GM12864 (cell line): Measurements from ENCODE around the gene NUCB2.

Experiments used
- DNase-seq: peaks from one replicate; pipeline ENCODE4 v3.0.0-alpha.2; 2011; ENCODE audit warnings: low read depth
- H3K4me3 ChIP-seq: 2 replicates; pipeline ENCODE4 v1.5.1; 2011; ENCODE audit warnings: mild to moderate bottlenecking, low read depth, low read length, control low read depth
- CTCF ChIP-seq: IDR thresholded peaks from 2 replicates; pipeline ENCODE4 v1.5.1; 2011; ENCODE audit warnings: low read depth, mild to moderate bottlenecking, moderate library complexity, low read length, control low read depth, inconsistent platforms; ENCODE audit errors: missing control alignments

NUCB2 gene

GRCh38 chr11:17286332-17286731 lies 9.8 kb downstream of the NUCB2 start:
- no peak for TF ChIP-seq CTCF
- no peak for DNase-seq
- H3K4me3 ChIP-seq: no peak overlapping the region

- H3K4me3 ChIP-seq: no peak overlapping the region
- DNase-seq: no peak
- no peak for TF ChIP-seq CTCF
Observed at GRCh38 chr11:17287058-17287457, 10.5 kb downstream of the NUCB2 start.

DNA sequence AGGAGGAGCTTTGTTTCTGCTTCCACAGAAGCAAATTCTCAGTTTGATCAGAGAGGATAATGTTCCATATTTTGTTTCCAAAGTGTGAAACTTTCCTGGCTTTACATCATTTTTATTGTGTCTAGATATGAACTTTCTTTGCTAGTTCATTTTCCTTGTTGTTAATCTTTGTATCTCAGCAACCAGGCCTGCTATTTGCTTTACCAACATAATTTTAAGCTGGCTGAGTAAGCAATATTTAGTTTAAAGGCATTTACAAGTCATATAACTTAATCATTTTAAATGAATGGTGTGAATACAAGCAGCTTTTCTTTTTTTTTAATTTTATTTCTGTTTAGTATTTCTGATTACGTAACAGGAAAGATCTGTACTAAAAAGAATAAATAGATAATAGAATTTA lies 15.2 kb downstream of the NUCB2 start:
- no peak for TF ChIP-seq CTCF
- no peak for DNase-seq
- H3K4me3 ChIP-seq: no peak overlapping the region

- H3K4me3 ChIP-seq: no peak overlapping the region
- DNase-seq: no peak
- TF ChIP-seq CTCF: no peak
Observed at GRCh38 chr11:17293311-17293710, 16.8 kb downstream of the NUCB2 start.

- TF ChIP-seq CTCF: no peak
- no peak for DNase-seq
- H3K4me3 ChIP-seq: no peak overlapping the region
Observed at GRCh38 chr11:17294033-17294432, 17.5 kb downstream of the NUCB2 start.

GRCh38 chr11:17296852-17297559 lies 20.5 kb downstream of the NUCB2 start:
- no peak for DNase-seq
- H3K4me3 ChIP-seq: no peak overlapping the region
- TF ChIP-seq CTCF: no peak

- TF ChIP-seq CTCF: no peak
- peak; percentile 61 for DNase-seq
- H3K4me3 ChIP-seq: no peak overlapping the region
Observed at GRCh38 chr11:17298302-17298701, 21.8 kb downstream of the NUCB2 start.
